HUDEP-2 (cell line): ENCODE data around the gene PC.

Experiments used
- DNase-seq, 76 experiments: peaks; one replicate each; lab custom pipeline; 2025; ENCODE audit not compliant: unreplicated experiment in 76 of 76; lab: John Stamatoyannopoulos, UW

Gene PC

DNA sequence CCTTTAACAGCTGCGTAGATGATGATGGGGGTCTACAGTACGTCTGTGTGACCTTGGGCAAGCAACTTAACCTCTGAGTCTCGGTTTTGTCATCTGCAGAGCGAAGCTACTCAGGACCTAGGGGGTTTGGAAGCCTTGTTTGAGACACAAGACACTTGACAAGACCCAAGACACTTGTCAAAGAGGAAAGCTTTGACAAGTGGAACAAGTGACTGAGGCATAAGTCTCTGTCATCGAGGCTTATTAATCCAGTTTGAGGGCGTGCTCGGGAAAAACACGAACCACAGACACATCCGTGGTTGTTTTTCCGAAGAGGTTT is 732 bp upstream of the PC start:
- DNase-seq: no peak

DNA sequence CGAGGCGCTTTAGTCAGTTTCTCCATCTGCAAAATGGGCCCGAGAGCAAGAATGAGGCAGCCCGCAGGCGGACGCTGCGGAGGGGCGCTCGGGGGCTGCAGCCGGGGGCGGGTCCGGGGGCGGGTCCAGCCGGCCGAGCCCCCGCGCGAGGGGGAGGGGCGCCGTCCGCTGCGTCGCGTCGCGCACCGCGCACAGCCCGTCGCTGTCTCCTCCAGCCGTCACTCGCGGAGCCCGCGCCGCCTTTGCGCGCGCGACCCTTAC is 282 bp downstream of the PC start:
- DNase-seq: peak in 6 of 76 experiments; percentile 38 to 56 (median 50)

DNA sequence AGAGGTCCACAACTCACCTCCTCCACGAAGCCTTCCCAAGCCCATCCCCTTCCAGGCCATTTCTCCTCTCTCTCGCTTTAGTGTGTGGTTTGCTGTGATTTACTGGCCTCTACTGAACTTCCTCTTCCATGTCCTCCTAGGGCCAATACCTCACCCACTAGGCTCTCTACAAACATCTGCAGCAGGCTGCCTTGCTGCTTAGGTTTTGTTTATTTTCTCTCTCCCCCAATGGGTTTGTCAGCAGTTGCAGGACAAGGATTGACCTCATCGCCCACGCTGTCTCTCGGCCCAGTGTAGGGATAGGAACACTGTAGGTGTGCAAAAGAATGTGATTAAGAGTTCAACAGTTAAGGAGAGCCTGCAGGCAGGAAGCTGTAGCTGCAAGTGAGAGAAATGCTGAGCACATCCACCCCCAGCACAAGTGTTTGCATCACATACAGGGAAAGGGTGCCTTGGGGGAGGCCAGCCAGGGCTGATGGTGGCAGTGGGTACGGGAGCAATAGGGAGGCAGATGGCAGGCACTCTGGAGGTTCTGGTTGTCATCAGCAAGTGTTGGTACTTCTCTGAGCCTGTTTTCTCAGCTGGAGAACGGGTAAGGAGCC is 1.4 kb downstream of the PC start:
- no peak for DNase-seq

DNA sequence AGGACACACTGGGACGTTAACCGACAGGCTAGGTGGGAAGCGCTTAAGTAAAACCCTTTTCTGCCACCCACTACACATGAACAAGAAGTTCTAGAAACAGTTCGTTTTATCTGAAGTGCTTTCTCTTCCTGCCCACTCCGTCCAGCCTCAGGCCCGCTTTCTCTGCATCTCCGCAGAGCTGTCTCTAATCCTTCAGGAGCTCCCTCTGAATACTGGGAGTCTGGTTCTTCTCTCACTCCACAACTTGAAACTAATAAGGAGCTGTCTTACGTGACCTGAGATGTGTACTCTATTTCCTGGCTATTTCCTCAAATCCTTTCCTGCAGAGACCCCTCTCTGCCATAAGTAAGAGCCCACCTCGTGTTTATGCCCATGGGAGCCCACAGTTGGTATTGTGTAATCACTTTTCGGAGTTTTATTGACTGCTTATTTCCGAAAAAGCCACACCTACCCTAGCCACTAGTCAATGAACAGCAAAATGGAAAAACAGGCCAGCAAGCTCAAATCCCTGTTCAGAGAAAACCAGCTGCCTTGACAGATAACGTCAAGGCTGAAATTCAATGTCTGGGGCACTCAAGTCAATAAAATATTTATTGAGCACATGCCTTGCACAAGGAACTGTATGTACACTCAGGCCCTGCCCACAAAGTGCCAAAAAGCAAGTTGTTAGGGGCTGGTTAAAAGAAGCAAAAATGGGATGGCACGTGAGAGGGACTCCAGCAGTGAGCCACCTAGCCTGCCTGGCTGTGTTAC is 4.9 kb downstream of the PC start:
- DNase-seq: peak in 4 of 76 experiments; percentile 10 to 28 (median 15)

GRCh38 chr11:66951927-66952337 is 6.3 kb downstream of the PC start:
- DNase-seq: no peak

DNA sequence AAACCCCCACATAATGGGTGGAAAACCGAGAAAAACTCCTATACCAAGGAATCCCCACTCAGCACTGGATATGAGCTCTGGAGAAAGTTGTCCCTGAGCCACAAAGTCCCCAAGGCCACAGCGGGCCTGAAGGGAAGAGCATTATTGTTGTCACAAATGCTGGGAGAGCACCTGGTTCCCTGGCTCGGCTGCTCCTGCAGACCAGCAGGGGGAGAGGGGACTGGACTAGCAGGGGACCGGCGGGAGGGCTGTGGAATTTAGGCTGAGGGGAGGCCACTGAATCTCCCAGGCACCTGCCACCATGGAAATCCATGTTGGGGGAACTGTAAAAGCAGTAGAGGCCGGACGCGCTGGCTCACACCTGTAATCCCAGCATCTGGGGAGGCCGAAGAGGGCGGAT is 7.0 kb downstream of the PC start:
- DNase-seq: no peak

GRCh38 chr11:66950112-66950535 is 8.1 kb downstream of the PC start:
- no peak for DNase-seq

GRCh38 chr11:66938582-66939135 is 19.5 kb downstream of the PC start:
- no peak for DNase-seq

DNA sequence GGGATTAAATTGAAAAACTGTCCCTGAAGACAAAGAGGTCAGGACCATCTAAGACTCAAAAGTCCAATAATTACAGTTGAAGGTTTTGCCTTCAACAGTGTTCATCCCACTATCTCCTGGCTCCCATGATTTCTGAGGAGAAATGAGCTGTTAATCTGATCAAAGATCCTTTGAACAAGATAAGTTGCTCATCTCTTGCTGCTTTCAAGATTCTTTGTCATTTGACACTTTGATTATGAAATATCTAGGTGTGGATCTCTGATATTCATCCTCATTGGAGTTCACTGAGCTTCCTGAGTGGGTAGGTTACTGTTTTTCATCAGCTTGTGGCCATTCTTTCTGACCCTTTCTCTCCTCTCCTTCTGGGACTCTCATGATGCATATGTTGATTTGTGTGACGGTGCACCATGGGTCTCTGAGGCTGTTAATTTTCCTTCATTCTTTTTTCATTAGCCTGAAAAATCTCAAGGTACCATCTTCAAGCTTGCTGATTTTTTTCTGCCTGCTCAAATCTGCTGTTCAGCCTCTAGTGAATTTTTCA is 20.9 kb downstream of the PC start:
- DNase-seq: no peak

DNA sequence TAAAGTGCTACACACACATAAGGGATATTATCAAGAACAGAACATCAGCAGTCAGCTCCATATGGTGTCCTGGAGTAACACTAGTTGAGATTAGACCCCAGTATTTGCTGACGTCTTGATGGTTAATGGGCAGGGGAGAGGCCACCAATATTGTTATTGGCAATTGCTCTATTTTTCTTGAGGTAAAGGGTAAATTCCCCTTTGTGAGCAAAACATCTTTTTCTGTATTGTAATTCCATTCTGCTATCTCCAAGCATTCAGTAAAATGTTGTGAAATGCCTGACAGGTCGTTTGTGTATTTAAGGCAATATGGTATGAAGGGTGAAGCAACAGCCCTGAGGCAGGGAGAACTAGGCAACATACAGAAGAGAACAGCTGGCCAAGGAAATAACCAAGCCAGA is 21.9 kb downstream of the PC start:
- no peak for DNase-seq

DNA sequence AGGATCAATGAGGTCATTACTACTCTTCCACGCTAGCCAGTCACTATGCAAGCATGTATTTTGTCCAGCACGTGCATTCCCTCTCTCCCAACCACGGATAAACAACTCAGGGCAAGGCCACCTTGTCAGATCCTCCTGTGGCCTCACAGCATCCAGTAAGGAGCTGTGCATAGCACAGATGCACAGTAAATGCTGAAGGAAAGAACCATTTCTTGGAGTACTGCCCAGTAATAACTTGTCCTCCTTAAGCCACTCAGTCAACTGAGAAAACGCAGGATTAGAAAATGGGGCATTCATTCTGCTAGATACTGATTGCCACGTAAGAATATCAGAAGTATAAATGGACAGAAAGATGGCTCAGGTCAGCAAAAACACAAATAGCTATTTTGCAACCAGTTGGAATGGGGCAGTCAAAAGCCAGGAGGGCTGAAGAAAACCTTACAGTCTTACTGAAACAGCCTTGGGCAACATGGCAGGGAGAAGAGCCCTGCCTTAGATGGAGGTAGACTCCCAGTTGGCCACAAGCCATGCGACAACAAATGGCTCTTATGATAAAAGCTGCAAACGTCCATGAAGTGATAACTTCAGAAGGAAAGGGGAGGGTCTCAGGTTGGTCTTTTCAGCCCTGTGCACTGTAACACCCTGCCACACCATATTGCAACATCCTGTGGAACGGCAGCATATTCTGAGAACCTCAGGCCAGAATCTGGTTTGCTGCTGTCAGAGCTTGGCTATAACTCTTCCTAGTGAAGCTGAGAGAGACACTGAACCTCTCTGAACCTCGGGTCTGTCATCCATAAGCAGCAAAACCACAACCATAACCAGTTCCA is 23.0 kb downstream of the PC start:
- peak in 75 of 76 experiments; percentile 30 to 90 (median 74) for DNase-seq

DNA sequence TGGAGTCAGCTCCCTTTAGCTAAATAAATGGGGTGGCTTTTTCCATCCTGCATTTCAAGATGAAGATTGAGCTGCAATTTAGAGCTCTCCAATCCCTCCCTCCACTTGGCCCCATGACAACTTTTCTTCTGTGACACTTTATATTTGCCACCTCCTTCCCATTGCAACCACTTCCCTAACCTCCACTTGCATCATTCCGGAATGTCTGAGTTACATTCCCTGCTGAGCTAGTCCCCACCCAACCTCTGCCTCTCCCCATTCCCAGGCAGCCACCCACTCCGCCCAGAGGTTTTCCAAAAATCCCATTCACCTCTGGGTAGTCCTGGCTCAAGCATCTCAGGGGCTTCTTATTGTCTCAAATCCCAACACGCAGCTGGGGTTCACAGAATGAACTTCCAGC is 24.7 kb downstream of the PC start:
- no peak for DNase-seq

DNA sequence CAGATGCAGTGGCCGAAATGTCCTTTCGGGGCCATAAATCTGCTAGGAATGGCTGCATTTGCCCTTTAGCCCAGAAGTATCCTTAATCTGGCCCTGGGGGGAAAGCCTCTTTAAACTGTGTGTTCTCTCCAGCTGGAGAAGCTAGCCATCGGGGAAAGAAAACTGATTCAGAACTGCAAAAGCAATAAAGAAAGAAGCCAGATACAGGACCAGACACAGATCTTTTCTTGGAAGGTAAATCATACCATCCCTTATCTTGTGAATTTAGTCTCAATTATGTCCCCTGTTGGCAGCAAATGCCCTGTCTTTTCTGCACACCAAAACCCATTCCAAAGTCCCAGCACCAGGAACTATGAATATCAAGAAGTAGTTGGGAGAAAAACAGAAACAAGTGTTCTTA is 25.6 kb downstream of the PC start:
- no peak for DNase-seq

GRCh38 chr11:66929753-66930152 is 28.4 kb downstream of the PC start:
- DNase-seq: no peak

DNA sequence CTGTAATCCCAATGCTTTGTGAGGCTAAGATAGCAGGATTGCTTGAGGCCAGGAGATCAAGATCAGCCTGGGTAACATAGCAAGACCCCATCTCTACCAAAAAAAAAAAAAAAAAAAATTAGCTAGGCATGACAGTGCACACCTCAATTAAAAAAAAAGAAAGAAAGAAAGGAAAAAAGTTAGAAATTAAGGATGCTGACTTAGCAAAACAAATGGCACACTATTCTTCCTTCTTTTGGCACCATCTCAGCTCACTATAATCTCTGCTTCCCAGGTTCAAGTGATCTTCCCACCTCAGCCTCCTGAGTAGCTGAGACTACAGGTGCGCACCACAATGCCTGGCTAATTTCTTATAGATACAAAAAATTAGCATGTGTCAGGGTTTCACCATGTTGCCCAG is 33.9 kb downstream of the PC start:
- DNase-seq: no peak

DNA sequence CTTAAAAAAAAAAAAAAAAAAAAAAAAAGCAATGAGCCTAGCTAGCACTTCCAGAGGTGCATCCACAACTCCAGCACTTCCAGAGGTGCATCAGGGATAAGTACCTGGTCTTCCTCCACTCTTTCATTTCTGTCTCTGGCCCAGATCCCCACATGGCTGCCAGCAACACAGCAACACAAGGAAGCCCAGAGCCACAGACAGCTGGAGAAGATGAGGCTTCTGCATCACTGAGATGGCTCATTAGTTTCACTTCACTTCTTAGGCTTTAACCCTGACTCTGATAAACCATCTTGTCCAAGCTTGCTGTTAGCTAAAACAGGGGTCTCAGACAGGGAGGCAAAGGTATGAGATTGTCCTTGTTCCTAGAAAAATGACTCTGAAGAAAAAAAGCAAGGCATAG is 35.6 kb downstream of the PC start:
- no peak for DNase-seq

DNA sequence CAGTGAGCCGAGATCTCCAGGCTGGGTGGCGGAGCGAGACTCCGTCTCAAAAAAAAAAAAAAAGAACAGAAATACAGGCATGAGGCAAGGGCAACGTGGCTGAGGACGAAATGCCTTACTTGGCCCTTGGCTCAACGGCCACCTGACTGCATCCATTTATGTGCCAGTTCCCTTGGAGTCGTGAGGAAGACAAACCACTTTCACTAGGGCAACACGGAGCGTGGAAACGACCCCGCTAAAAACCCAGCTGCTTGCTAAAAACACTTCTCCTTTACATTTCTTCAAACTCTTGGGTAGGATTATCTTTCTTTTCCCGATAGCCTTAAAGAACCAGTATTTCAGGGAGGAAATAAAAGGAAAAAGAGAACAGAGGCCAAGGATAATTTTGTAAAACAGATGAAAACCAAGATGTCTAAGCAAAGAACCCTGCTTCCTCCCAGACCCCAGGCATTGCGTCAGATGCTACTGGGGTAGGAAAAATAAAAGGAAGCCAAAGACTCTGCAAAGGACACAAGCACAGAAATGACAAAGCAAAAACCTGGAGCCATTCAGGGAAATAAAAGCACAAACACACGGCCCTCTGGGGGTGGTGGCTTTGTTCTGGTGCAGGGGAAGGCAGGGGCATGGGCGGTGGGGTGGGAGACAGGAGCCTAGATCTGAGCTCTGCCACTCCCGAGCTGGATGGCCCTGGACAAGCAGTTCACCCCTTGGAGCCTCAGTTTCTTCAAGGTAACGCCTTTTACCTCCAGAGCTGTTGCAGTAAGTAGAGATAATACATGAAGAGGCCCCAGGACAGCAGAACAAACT is 37.0 kb downstream of the PC start:
- no peak for DNase-seq

DNA sequence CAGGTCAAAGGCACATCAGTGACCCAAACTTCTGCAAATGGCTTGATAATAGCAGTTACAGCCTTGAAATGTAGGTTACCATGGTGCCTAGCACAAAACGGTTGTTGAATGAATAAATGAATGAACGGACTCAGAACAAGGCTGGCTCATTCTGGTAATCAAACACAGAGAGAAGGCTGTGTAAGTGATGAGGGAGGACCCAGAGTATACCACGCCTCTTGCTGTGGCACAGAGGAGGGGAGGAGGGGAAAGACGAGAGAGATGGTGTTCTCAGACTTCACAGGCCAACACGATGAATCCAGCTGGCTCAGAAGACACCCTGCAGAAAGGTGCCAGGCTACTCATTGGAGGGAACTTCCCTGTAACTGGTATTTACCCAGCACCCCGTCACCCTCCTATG is 38.3 kb downstream of the PC start:
- peak in 2 of 76 experiments; percentile 1 to 18 for DNase-seq

GRCh38 chr11:66918741-66919140 is 39.4 kb downstream of the PC start:
- DNase-seq: peak in 3 of 76 experiments; percentile 6 to 15 (median 13)

- no peak for DNase-seq
These were observed 42.3 kb downstream of the PC start for GRCh38 chr11:66915866-66916265.
